GM12878 (cell line): Measurements from ENCODE around the gene STAT5A. TPM values are rescaled to one million over a fixed set of nuclear protein-coding genes. Genes with fewer than 3 reads are reported as not detected.

Experiments
- ATAC-seq: fragments of 200-7000 bp; cut with Tn5 transposase; 3 replicates; pipeline ENCODE4 v1.9.1; 2020; ENCODE audit warnings: mild to moderate bottlenecking, moderate library complexity
- BruUV-seq: library from RNA; stranded (reverse); fragments of 400-500 nt; replicated peaks from 2 replicates; lab custom pipeline; 2021; lab: Mats Ljungman, UMichigan
- CTCF ChIA-PET: fragments of 300-600 bp; sonication (Branson Sonifier 250); formaldehyde crosslinking; extraction: SDS; loops from one replicate; lab custom pipeline; 2021; ENCODE audit warnings: inconsistent platforms; lab: Yijun Ruan, JAX
- POLR2A ChIA-PET: fragments of 350-600 bp; formaldehyde crosslinking; extraction: SDS; loops from one replicate; lab custom pipeline; 2021; ENCODE audit warnings: inconsistent platforms; lab: Charles Lee
- RAD21 ChIA-PET: fragments of 300-600 bp; sonication (Branson Sonifier 250); formaldehyde crosslinking; loops from one replicate; lab custom pipeline; 2023; ENCODE audit warnings: antibody characterized with exemption; ENCODE audit not compliant: unreplicated experiment; lab: Charles Lee
- SMC1A ChIA-PET: fragments of 300-600 bp; sonication (Branson Sonifier 250); formaldehyde crosslinking; loops from one replicate; lab custom pipeline; 2023; ENCODE audit not compliant: unreplicated experiment, uncharacterized antibody; lab: Charles Lee
- DNase-seq: peaks from one replicate; pipeline ENCODE4 v3.0.0-alpha.2; 2011; ENCODE audit warnings: low read depth, low spot score
- FAIRE-seq: peaks from 3 replicates; lab custom pipeline; 2011; peaks lifted over from hg19 to GRCh38; lab: Jason Lieb, UNC
- H2AFZ ChIP-seq: 2 replicates; pipeline ENCODE4 v1.6.0; 2011; ENCODE audit warnings: low read depth, low read length, control low read depth; ENCODE audit not compliant: control insufficient read depth
- H3K27ac ChIP-seq: 2 replicates; pipeline ENCODE4 v1.5.1; 2011; ENCODE audit warnings: control low read depth; ENCODE audit not compliant: control insufficient read depth, insufficient read depth
- H3K27me3 ChIP-seq, 2 experiments: replicated peaks in 1 of 2; 2 replicates each; pipeline versions ENCODE4 v1.6.0 to v1.6.1; 2011; ENCODE audit warnings: low read length in 1 of 2; ENCODE audit not compliant: control insufficient read depth in 2 of 2, insufficient read depth in 2 of 2
- H3K36me3 ChIP-seq, 2 experiments: 2 replicates each; pipeline ENCODE4 v1.5.1; 2011; ENCODE audit warnings: low read length in 1 of 2; ENCODE audit not compliant: control insufficient read depth in 2 of 2, insufficient read depth in 2 of 2
- H3K4me1 ChIP-seq: 2 replicates; pipeline ENCODE4 v1.6.1; 2011; ENCODE audit warnings: mild to moderate bottlenecking, low read length, moderate library complexity, mixed read lengths; ENCODE audit not compliant: control insufficient read depth, insufficient read depth
- H3K4me2 ChIP-seq: 2 replicates; pipeline ENCODE4 v1.6.0; 2011; ENCODE audit warnings: control low read depth; ENCODE audit not compliant: control insufficient read depth, insufficient read depth
- H3K4me3 ChIP-seq: fragments of 200-600 bp; sonication (generic); 2 replicates; pipeline ENCODE4 v1.5.1; 2016
- H3K79me2 ChIP-seq: 2 replicates; pipeline ENCODE4 v1.6.0; 2011; ENCODE audit warnings: low read length; ENCODE audit not compliant: control insufficient read depth, insufficient read depth
- H3K9ac ChIP-seq: 2 replicates; pipeline ENCODE4 v1.8.0; 2011; ENCODE audit warnings: low read length, control low read depth, mixed read lengths; ENCODE audit not compliant: control insufficient read depth, insufficient read depth
- H3K9me3 ChIP-seq: replicated peaks from 3 replicates; pipeline ENCODE4 v1.5.1; 2011; ENCODE audit warnings: mild to moderate bottlenecking, low read length; ENCODE audit not compliant: control insufficient read depth, insufficient read depth
- H4K20me1 ChIP-seq: 2 replicates; pipeline ENCODE4 v1.6.0; 2011; ENCODE audit not compliant: control insufficient read depth, insufficient read depth
- ASH2L ChIP-seq: fragments of 300-600, 200-600 bp; sonication (generic); IDR thresholded peaks from 2 replicates; pipeline ENCODE4 v1.6.1; 2017; ENCODE audit warnings: low read depth, mild to moderate bottlenecking, borderline replicate concordance
- CEBPB ChIP-seq, 2 experiments: fragments of 150-350 bp in 1 of 2; IDR thresholded peaks; 2 replicates each; pipeline ENCODE4 v1.6.1; 2012 to 2014; ENCODE audit warnings: low read depth in 2 of 2, low read length in 2 of 2, borderline replicate concordance in 1 of 2, inconsistent platforms in 1 of 2
- DPF2 ChIP-seq: fragments of 450-650 bp; IDR thresholded peaks from 2 replicates; pipeline ENCODE4 v1.6.1; 2017; ENCODE audit warnings: mild to moderate bottlenecking
- ESRRA ChIP-seq: IDR thresholded peaks from 2 replicates; pipeline ENCODE4 v1.6.1; 2012; ENCODE audit warnings: mild to moderate bottlenecking, low read length, improper control_type of control experiment
- GABPA ChIP-seq: IDR thresholded peaks from 2 replicates; pipeline ENCODE4 v1.6.1; 2014; ENCODE audit warnings: antibody characterized with exemption, low read depth, mild to moderate bottlenecking, inconsistent platforms
- IKZF2 ChIP-seq, 2 experiments: fragments of 450-650 bp; IDR thresholded peaks; 2 replicates each; pipeline ENCODE4 v1.6.1; 2017; ENCODE audit warnings: mild to moderate bottlenecking in 2 of 2, moderate library complexity in 2 of 2
- IRF3 ChIP-seq: fragments of 450-650 bp; IDR thresholded peaks from 2 replicates; pipeline ENCODE4 v1.6.1; 2014; ENCODE audit warnings: mild to moderate bottlenecking
- IRF4 ChIP-seq: IDR thresholded peaks from 2 replicates; pipeline ENCODE4 v1.6.1; 2011; ENCODE audit warnings: low read depth, low read length
- JUNB ChIP-seq: IDR thresholded peaks from 2 replicates; pipeline ENCODE4 v1.6.1; 2016; ENCODE audit warnings: antibody characterized with exemption, mild to moderate bottlenecking
- KAT2A ChIP-seq: conservative IDR thresholded peaks from 2 replicates; pipeline ENCODE4 v1.6.1; 2011; ENCODE audit warnings: low read depth, low read length; ENCODE audit not compliant: control insufficient read depth
- MEF2B ChIP-seq: fragments of 450-650 bp; IDR thresholded peaks from 2 replicates; pipeline ENCODE4 v1.6.1; 2018; ENCODE audit warnings: mild to moderate bottlenecking, moderate library complexity; ENCODE audit not compliant: partially characterized antibody, poor library complexity, severe bottlenecking
- NFIC ChIP-seq: IDR thresholded peaks from 2 replicates; pipeline ENCODE4 v1.6.1; 2012; ENCODE audit warnings: low read depth, mild to moderate bottlenecking, inconsistent platforms, low read length, moderate library complexity
- RB1 ChIP-seq: fragments of 450-650 bp; formaldehyde crosslinking; IDR thresholded peaks from 2 replicates; pipeline ENCODE4 v1.6.1; 2017; ENCODE audit warnings: mild to moderate bottlenecking, borderline replicate concordance
- SMAD5 ChIP-seq: IDR thresholded peaks from 2 replicates; pipeline ENCODE4 v1.6.1; 2016; ENCODE audit warnings: antibody characterized with exemption, low read depth
- STAT3 ChIP-seq: IDR thresholded peaks from 2 replicates; pipeline ENCODE4 v1.6.1; 2011; ENCODE audit warnings: low read depth, low read length, improper control_type of control experiment
- TAF1 ChIP-seq: IDR thresholded peaks from 2 replicates; pipeline ENCODE4 v1.6.1; 2011; ENCODE audit warnings: mild to moderate bottlenecking, low read depth, low read length, borderline replicate concordance
- YBX1 ChIP-seq: fragments of 450-650 bp; IDR thresholded peaks from 2 replicates; pipeline ENCODE4 v1.6.1; 2016; ENCODE audit warnings: antibody characterized with exemption
- YY1 ChIP-seq: IDR thresholded peaks from 2 replicates; pipeline ENCODE4 v1.6.1; 2011; ENCODE audit warnings: low read depth, mild to moderate bottlenecking, low read length
- ZNF207 ChIP-seq: fragments of 450-650 bp; IDR thresholded peaks from 2 replicates; pipeline ENCODE4 v1.6.1; 2014; ENCODE audit warnings: antibody characterized with exemption, mild to moderate bottlenecking, borderline replicate concordance
- WGBS: methylation state at CpG from one replicate; pipeline ENCODE4 v1.1.6; 2016; ENCODE audit warnings: low lambda C conversion rate; ENCODE audit not compliant: insufficient replicate concordance, insufficient coverage; ENCODE audit errors: missing lambda C conversion rate; 5-methylcytosine and 5-hydroxymethylcytosine counted together
- in situ Hi-C: fragments of 300-500 bp; cut with MboI; formaldehyde crosslinking; loops from 9 replicates; pipeline ENCODE4 v1.14.3; 2018; ENCODE audit warnings: mixed read lengths
- intact Hi-C: fragments of 100-400 bp; cut with micrococcal nuclease; formaldehyde crosslinking; loops from one replicate; pipeline ENCODE4 v1.14.2; 2022; ENCODE audit not compliant: unreplicated experiment
- polyA plus RNA-seq, 11 experiments: library from polyadenylated mRNA; depleted of rRNA in 4 of 11; unstranded in 6 of 11; stranded (reverse) in 5 of 11; fragments of >200 nt; fragmentation: Nextera tagmentation in 4 of 11; fragmentation: Illumina TruSeq in 1 of 11; extraction: Ambion mirVana in 4 of 11; extraction: Trizol in 1 of 11; gene quantifications; 1 replicate in 1 of 11; 2 replicates in 10 of 11; pipeline versions ENCODE4 v1.2.1 to v1.2.3, GENCODE V29; 2011 to 2016; ENCODE audit warnings: inconsistent platforms in 2 of 11, missing spikeins in 2 of 11, low read depth in 1 of 11
- total RNA-seq, 4 experiments: library from RNA; depleted of rRNA in 3 of 4; stranded (reverse); fragments of >200 nt in 3 of 4; fragmentation: Illumina TruSeq in 1 of 4; extraction: Trizol in 1 of 4; gene quantifications; 2 replicates each; pipeline versions ENCODE4 v1.2.1 to v1.2.3, GENCODE V29; 2013 to 2021
- TF ChIP-seq, protein P1 (sequence below): fragments of 450-650 bp; IDR thresholded peaks from 2 replicates; pipeline ENCODE4 v1.6.1; 2017; ENCODE audit warnings: mild to moderate bottlenecking

The STAT5A gene
- total and polyA plus RNA-seq, 10 of the 15 experiments (the other 5 are each of a cell fraction or from before 2014, with no cell fraction given): 14.8 to 86.4 (median 41.5) TPM

DNA sequence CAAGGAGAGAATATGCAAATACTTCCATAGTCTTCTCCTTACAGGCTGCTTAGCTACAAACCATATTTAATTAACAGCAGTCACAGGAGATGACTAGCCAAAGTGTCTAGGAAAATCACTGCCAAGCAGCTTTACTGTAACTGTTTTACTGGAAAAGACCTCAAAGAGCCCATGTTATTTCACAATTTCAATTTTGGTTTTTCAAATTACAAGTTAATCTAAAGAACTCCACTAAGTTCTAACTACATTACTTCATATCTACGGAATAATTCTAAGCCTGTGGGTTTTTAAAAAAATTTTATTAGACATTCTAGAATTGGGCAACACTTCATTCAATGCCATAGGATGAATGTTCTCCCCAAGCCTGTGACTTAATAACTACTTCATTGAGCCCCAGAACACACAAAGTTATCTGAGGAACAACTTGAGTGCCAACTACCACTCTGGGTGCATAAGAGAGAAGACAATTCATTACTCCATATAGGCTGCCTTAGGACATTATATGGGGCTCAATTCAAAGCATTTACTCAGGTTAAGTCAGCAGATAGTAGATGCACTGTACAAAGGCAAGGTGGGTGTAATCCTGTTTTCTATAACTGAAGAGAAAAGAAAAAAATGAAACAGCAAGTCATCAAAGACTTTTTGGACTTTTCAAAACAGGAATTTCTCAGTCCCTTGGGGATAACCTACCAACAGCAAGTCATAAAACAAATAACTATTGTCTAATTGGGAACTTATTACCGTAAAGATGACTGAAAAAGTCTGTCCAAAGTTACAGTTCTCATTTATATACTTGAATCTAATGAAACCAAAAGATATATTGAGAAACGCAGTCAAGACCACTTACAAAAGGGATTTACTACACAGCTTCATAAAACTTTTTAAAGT is 66.9 kb downstream of the STAT5A start:
- in situ Hi-C loops (no loop called here), intact Hi-C loops (no loop called here)
- no peaks in the 10 kb centered on the region for H3K36me3 ChIP-seq
- peak overlapping the region; percentile 18; the same call in 1 of the 2 replicates for H3K9ac ChIP-seq
- BruUV-seq: TSS peak; percentile 27
- ChIA-PET SMC1A (interaction anchor here (1.1 kb wide), 1 partner anchor 34 kb away, joined by 3 read pairs; the partner anchor contains the start of gene STAT3), POLR2A (interaction anchor here (1.0 to 1.4 kb wide), 4 partner anchors 10 to 37 kb away, joined by 3 to 5 read pairs (median 3); no protein-coding TSS in a partner anchor), RAD21 (interaction anchor here (0.8 to 1.9 kb wide), 3 partner anchors 31 to 48 kb away, joined by 3 to 7 read pairs (median 3); partner anchors contain the start of gene STAT3), CTCF (interaction anchor here (0.6 to 1.5 kb wide), 5 partner anchors 13 to 85 kb away, joined by 3 to 4 read pairs (median 3); no protein-coding TSS in a partner anchor)
- peaks cover 23% of the 10 kb centered on the region for H3K4me1 ChIP-seq
- FAIRE-seq: peak; percentile 90
- no peak for DNase-seq
- H4K20me1 ChIP-seq: no peaks in the 10 kb centered on the region
- 15% methylated on average over 3 of the region's 3 CpGs for WGBS
- no peaks in the 10 kb centered on the region for H3K9me3 ChIP-seq
- peak; percentile 71 for ATAC-seq
- peaks cover 71% of the 10 kb centered on the region for H3K79me2 ChIP-seq
- no peak overlapping the region for H2AFZ ChIP-seq
- H3K4me3 ChIP-seq: no peak overlapping the region; the same call in 1 of the 2 replicates
- H3K27me3 ChIP-seq: no peaks in the 10 kb centered on the region
- H3K27ac ChIP-seq: peak overlapping the region; percentile 65
- peak overlapping the region; percentile 64 for H3K4me2 ChIP-seq
- TF ChIP-seq KAT2A: no peak
- TF ChIP-seq IRF4: no peak
- no peak for TF ChIP-seq SMAD5
- 0 out of 2 replicates have a peak, but pooled peaks have one; percentile 16 for TF ChIP-seq NFIC
- no peak for TF ChIP-seq YY1
- TF ChIP-seq, protein P1, sequence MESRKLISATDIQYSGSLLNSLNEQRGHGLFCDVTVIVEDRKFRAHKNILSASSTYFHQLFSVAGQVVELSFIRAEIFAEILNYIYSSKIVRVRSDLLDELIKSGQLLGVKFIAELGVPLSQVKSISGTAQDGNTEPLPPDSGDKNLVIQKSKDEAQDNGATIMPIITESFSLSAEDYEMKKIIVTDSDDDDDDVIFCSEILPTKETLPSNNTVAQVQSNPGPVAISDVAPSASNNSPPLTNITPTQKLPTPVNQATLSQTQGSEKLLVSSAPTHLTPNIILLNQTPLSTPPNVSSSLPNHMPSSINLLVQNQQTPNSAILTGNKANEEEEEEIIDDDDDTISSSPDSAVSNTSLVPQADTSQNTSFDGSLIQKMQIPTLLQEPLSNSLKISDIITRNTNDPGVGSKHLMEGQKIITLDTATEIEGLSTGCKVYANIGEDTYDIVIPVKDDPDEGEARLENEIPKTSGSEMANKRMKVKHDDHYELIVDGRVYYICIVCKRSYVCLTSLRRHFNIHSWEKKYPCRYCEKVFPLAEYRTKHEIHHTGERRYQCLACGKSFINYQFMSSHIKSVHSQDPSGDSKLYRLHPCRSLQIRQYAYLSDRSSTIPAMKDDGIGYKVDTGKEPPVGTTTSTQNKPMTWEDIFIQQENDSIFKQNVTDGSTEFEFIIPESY: no peak
- no peak for TF ChIP-seq ESRRA
- TF ChIP-seq TAF1: no peak
- peak; percentile 77 for TF ChIP-seq MEF2B
- 0 out of 2 replicates have a peak, but pooled peaks have one; percentile 25 for TF ChIP-seq STAT3
- no peak for TF ChIP-seq YBX1
- no peak for TF ChIP-seq ZNF207
- no peak for TF ChIP-seq CEBPB (IDR thresholded peaks at IDR 0.05; ENCODE audit: borderline replicate concordance in 1 of 2, low read depth in 2 of 2, low read length in 2 of 2)
- TF ChIP-seq ASH2L: no peak
- no peak for TF ChIP-seq IRF3
- TF ChIP-seq GABPA: no peak
- TF ChIP-seq RB1: no peak
- TF ChIP-seq IKZF2 (IDR thresholded peaks at IDR 0.05): 0 out of 4 replicates have a peak, but pooled peaks of 1 of the 2 experiments have one; percentile 16
- TF ChIP-seq JUNB: peak; percentile 33
- no peak for TF ChIP-seq DPF2
